SU-DHL-6 (cell line): ENCODE data around the gene VWC2.

Experiments
- H2AFZ ChIP-seq: fragments of 200-600 bp; sonication (generic); 2 replicates; pipeline ENCODE4 v1.6.1; 2014; ENCODE audit warnings: low read depth, mild to moderate bottlenecking, moderate library complexity, mixed read lengths, antibody characterized with exemption, low read length; ENCODE audit not compliant: severe bottlenecking
- H3F3A ChIP-seq: fragments of 200-600 bp; shearing (Covaris generic); 2 replicates; pipeline ENCODE4 v1.6.0; 2016; ENCODE audit warnings: antibody characterized with exemption, mild to moderate bottlenecking; ENCODE audit not compliant: insufficient read depth
- H3K27ac ChIP-seq: fragments of 200-600 bp; sonication (generic); 2 replicates; pipeline ENCODE4 v1.5.1; 2016; ENCODE audit warnings: low read depth, mild to moderate bottlenecking, low read length, moderate library complexity, mixed read lengths
- H3K27me3 ChIP-seq: fragments of 200-600 bp; sonication (generic), shearing (Covaris generic); 2 replicates; pipeline ENCODE4 v1.6.0; 2014; ENCODE audit warnings: mild to moderate bottlenecking, low read length
- H3K36me3 ChIP-seq: fragments of 200-600 bp; sonication (generic); 2 replicates; pipeline ENCODE4 v1.6.1; 2014; ENCODE audit warnings: mild to moderate bottlenecking, low read length, mixed read lengths
- H3K4me2 ChIP-seq: fragments of 300-600, 200-600 bp; shearing (Covaris generic), sonication (generic); 2 replicates; pipeline ENCODE4 v1.6.0; 2014; ENCODE audit warnings: low read length, low read depth, mild to moderate bottlenecking; ENCODE audit not compliant: poor library complexity, severe bottlenecking
- H3K4me3 ChIP-seq: fragments of 200-600 bp; sonication (generic); 2 replicates; pipeline ENCODE4 v1.5.1; 2014; ENCODE audit warnings: antibody characterized with exemption, low read length, mild to moderate bottlenecking, mixed read lengths; ENCODE audit not compliant: insufficient read depth, poor library complexity, severe bottlenecking
- H3K79me2 ChIP-seq: fragments of 200-600 bp; sonication (generic); 2 replicates; pipeline ENCODE4 v1.6.1; 2014; ENCODE audit warnings: mild to moderate bottlenecking, low read length, moderate library complexity; ENCODE audit not compliant: insufficient read depth
- H3K9ac ChIP-seq: fragments of 200-600 bp; sonication (generic); 2 replicates; pipeline ENCODE4 v1.7.0; 2014; ENCODE audit warnings: mild to moderate bottlenecking, low read length
- H3K9me2 ChIP-seq: fragments of 200-600 bp; sonication (generic); replicated peaks from 2 replicates; pipeline ENCODE4 v1.6.1; 2014; ENCODE audit warnings: low read length; ENCODE audit not compliant: insufficient read depth
- H3K9me3 ChIP-seq: fragments of 200-600 bp; sonication (generic); 2 replicates; pipeline ENCODE4 v1.6.1; 2014; ENCODE audit warnings: low read length, mixed read lengths; ENCODE audit not compliant: insufficient read depth
- H4K20me1 ChIP-seq: fragments of 200-600 bp; sonication (generic); 2 replicates; pipeline ENCODE4 v1.6.1; 2014; ENCODE audit warnings: low read depth, mild to moderate bottlenecking, antibody characterized with exemption, low read length, moderate library complexity, mixed read lengths
- EZH2phosphoT487 ChIP-seq: fragments of 200-600 bp; sonication (generic), shearing (Covaris generic); conservative IDR thresholded peaks from 2 replicates; pipeline ENCODE4 v1.6.1; 2018; ENCODE audit warnings: mild to moderate bottlenecking, antibody characterized with exemption, low read length, moderate library complexity, mixed read lengths
- TF ChIP-seq, protein P1 (sequence below): fragments of 200-600 bp; sonication (generic); IDR thresholded peaks from one replicate; pipeline ENCODE4 v1.5.1; 2017; ENCODE audit warnings: antibody characterized with exemption, mild to moderate bottlenecking, low read length, moderate library complexity; ENCODE audit not compliant: insufficient read depth, poor library complexity, severe bottlenecking

The VWC2 gene

DNA sequence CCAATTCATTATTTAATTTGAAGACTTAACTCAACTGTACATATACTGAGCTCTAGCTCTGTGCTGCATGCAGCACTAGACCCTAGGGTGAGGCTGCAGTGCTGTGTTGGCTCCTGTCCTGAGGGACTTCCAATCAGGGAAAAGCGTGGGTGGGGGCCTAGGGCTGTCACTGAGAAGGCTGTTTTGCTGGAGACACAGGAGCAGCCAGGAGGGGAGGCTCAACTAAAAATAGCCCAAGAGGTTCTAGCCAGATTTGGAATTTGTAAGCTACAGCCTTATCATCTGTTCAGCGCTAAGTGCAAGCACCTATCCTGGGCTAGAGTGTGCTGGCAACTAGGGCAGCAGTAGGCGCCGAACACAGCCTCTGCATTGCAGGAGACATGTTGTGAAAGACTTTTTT, 121.1 kb downstream of the VWC2 start:
- Histone ChIP-seq H3K27me3 (no peaks in the 10 kb centered on the region), H3K4me2 (no peak overlapping the region), H3K79me2 (no peaks in the 10 kb centered on the region), H3F3A (no peaks in the 10 kb centered on the region), H3K4me3 (no peak overlapping the region), H3K27ac (no peak overlapping the region), H2AFZ (no peak overlapping the region), H3K9me3 (no peaks in the 10 kb centered on the region), H3K36me3 (no peaks in the 10 kb centered on the region), H3K9me2 (no peaks in the 10 kb centered on the region), H3K9ac (no peak overlapping the region), H4K20me1 (no peaks in the 10 kb centered on the region)
- no peak for TF ChIP-seq EZH2phosphoT487
- TF ChIP-seq, protein P1, sequence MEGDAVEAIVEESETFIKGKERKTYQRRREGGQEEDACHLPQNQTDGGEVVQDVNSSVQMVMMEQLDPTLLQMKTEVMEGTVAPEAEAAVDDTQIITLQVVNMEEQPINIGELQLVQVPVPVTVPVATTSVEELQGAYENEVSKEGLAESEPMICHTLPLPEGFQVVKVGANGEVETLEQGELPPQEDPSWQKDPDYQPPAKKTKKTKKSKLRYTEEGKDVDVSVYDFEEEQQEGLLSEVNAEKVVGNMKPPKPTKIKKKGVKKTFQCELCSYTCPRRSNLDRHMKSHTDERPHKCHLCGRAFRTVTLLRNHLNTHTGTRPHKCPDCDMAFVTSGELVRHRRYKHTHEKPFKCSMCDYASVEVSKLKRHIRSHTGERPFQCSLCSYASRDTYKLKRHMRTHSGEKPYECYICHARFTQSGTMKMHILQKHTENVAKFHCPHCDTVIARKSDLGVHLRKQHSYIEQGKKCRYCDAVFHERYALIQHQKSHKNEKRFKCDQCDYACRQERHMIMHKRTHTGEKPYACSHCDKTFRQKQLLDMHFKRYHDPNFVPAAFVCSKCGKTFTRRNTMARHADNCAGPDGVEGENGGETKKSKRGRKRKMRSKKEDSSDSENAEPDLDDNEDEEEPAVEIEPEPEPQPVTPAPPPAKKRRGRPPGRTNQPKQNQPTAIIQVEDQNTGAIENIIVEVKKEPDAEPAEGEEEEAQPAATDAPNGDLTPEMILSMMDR: no peak

DNA sequence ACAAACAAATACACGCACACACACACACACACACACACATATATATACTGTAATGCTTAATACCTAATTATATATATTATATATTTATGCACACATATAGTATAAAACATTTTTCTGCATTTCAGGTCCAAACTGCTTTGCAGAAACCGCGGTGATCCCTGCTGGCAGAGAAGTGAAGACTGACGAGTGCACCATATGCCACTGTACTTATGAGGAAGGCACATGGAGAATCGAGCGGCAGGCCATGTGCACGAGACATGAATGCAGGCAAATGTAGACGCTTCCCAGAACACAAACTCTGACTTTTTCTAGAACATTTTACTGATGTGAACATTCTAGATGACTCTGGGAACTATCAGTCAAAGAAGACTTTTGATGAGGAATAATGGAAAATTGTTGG, 138.5 kb downstream of the VWC2 start:
- H3K9me3 ChIP-seq: no peaks in the 10 kb centered on the region
- H3K27ac ChIP-seq: no peak overlapping the region
- no peaks in the 10 kb centered on the region for H3K27me3 ChIP-seq
- TF ChIP-seq, protein P1: no peak
- no peak for TF ChIP-seq EZH2phosphoT487
- H4K20me1 ChIP-seq: no peaks in the 10 kb centered on the region
- no peak overlapping the region for H2AFZ ChIP-seq
- H3K4me3 ChIP-seq: no peak overlapping the region
- H3K9me2 ChIP-seq: no peaks in the 10 kb centered on the region
- no peak overlapping the region for H3K4me2 ChIP-seq
- H3F3A ChIP-seq: no peaks in the 10 kb centered on the region
- H3K79me2 ChIP-seq: no peaks in the 10 kb centered on the region
- no peaks in the 10 kb centered on the region for H3K36me3 ChIP-seq
- no peak overlapping the region for H3K9ac ChIP-seq

DNA sequence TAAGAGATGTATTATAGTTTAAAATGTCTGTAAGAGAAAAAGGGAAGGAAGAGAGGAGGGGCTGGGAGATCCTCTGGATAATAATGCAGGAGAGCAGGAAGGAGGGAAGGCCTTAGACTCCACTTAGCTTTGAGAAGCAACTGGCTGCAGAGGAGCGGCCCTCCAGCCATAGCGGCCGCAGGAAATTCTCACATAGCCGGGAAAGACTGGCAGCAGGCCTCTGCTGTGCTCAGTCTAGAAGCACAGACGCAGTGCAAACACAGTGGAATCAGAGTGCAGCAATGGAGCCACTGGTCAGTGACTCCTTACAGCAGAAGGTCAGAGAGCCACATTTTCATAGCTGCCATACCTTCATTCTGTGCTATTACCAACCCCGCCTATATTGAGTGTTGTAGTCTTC, 153.3 kb downstream of the VWC2 start:
- H3K27me3 ChIP-seq: no peaks in the 10 kb centered on the region; the same call in 1 of the 2 replicates
- TF ChIP-seq, protein P1: no peak
- TF ChIP-seq EZH2phosphoT487: no peak
- H2AFZ ChIP-seq: no peak overlapping the region
- H3K79me2 ChIP-seq: no peaks in the 10 kb centered on the region
- no peaks in the 10 kb centered on the region for H4K20me1 ChIP-seq
- H3K9me2 ChIP-seq: no peaks in the 10 kb centered on the region
- H3K4me2 ChIP-seq: no peak overlapping the region
- no peak overlapping the region for H3K9ac ChIP-seq
- peaks cover 13% of the 10 kb centered on the region; the same call in 1 of the 2 replicates for H3K9me3 ChIP-seq
- no peak overlapping the region for H3K4me3 ChIP-seq
- no peaks in the 10 kb centered on the region for H3K36me3 ChIP-seq
- no peak overlapping the region for H3K27ac ChIP-seq
- H3F3A ChIP-seq: no peaks in the 10 kb centered on the region

DNA sequence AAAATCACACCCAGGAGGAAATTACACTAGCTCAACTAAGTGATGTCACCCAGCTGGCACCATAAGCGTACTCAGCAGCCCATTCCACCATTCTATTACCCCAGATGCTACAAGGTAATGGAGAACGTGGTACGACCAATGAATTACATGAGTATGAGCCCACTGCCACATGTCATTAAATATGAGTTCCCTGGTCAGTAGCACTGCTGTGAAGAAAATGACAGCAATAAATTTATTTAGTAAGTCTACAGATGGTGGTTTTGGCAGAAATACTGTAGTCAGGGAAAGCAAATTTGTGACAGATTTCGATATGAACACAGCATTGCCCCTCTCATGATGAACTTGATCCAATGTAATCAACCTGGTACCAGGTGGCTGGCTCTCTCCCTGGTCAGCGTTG, 154.2 kb downstream of the VWC2 start:
- TF ChIP-seq EZH2phosphoT487: no peak
- Histone ChIP-seq H3K27ac (no peak overlapping the region), H3K4me2 (no peak overlapping the region), H4K20me1 (no peaks in the 10 kb centered on the region), H3F3A (no peaks in the 10 kb centered on the region), H3K79me2 (no peaks in the 10 kb centered on the region), H3K9me3 (peaks cover 20% of the 10 kb centered on the region; the same call in 1 of the 2 replicates), H3K4me3 (no peak overlapping the region), H3K27me3 (no peaks in the 10 kb centered on the region), H3K9ac (no peak overlapping the region), H2AFZ (no peak overlapping the region), H3K36me3 (no peaks in the 10 kb centered on the region), H3K9me2 (no peaks in the 10 kb centered on the region)
